NOMO-1 (cell line): ENCODE results near the gene PLEKHA1.
A peak's percentile ranks its signal among the peaks of the same experiment; 100 is the strongest.

ENCODE experiments used
- DNase-seq, 2 experiments: peaks; one replicate each; lab custom pipeline; 2025; ENCODE audit not compliant: unreplicated experiment in 2 of 2; lab: John Stamatoyannopoulos, UW

PLEKHA1 gene

DNA sequence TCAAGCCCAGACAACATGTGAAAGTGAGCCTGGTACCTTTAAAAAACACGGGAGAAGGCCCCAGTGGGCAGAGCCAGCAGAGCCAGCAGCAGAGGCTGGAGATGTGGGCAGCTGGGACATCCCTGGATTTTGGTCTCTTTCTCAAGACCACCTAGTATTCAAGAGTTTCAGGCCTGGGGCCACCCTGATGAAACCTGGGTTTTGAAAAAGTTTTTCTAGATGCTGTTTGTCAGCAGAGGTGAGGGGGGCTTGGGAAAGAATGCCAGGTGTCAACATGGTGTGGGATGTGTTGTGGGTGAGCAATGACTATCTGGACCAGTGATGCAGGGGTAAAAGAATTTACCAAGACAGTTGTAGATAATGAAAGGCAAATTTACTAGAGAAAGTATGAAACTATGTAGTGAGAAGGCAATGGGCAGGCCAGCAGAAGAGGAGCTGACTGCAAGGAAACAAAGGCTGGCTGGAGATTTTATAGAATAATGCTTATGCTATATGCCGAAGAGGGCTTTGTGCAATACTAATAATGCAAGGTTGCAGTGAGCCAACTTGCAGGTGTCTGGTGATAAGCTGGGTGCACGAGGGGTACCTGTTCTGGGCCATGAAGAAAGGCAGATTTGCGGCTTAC lies 28.1 kb upstream of the PLEKHA1 start:
- DNase-seq: no peak

DNA sequence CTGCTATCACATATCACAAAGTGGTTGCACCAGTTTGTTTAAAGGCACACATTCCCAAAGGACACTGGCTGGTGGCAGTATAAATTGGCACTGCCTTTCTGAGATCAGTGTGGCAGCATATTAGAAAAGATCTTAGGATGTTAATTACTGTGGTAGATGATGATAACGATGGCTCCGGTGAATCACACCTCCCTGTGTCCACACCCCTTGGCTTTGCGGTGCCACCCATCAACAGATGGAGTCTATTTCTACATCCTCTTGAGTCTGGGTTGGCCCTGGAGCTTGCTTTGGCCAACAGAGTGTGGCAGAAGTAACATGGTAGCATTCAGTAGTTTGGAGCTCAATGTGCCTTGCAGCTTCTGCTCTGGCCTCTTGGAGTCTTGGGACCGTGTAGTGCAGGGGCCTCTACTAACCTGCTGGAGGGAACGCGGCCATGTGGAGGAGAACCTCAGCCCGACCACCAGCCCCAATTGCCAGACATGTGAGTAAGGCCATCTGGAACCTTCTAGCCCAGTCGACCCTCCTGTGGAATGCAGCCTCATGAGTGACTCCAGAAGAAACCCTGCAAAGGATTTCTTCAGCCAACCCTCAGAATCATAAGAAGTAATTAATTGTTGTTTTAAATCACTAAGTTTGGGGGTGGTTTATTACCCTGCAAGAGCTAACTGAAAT lies 27.2 kb upstream of the PLEKHA1 start:
- DNase-seq: no peak

DNA sequence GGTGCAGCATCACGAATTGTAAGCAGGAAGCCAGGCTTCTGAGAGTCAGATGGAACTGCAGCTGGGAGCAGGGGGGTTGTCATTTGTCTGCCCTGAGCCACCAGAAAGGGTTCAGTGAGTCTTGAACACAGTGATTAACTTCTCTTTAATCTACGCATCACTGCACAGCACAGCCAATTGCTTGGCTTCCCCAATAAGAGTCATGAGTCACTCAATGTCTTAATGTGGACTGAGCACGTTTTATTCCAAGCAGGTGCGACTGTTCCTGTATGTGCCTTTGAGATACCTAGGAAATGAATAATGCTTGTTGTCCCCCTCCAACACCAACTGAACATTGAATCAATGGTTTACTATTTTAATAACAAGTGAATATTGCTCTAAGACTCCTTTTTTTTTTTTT lies 26.0 kb upstream of the PLEKHA1 start:
- no peak for DNase-seq

DNA sequence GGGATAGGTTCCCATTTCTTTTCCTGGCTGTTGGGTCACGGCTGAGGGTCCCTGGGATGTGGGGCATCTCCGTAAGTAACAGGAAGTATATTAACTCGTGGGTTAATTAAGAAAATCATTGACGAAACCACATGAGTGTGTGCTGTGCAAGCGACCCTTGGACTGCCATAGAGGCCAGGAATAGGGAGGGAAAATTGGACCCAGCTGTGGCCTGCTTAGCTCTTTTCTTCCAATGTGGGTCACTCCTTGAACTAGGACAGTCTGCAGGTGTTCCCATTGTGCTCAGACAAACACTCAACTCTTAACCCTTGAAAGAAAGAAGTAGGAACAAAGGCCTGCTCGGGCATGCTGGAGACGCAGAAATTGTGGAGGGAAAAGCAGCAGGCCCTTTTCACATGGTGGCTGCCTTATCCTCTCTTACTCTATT lies 25.6 kb upstream of the PLEKHA1 start:
- no peak for DNase-seq

DNA sequence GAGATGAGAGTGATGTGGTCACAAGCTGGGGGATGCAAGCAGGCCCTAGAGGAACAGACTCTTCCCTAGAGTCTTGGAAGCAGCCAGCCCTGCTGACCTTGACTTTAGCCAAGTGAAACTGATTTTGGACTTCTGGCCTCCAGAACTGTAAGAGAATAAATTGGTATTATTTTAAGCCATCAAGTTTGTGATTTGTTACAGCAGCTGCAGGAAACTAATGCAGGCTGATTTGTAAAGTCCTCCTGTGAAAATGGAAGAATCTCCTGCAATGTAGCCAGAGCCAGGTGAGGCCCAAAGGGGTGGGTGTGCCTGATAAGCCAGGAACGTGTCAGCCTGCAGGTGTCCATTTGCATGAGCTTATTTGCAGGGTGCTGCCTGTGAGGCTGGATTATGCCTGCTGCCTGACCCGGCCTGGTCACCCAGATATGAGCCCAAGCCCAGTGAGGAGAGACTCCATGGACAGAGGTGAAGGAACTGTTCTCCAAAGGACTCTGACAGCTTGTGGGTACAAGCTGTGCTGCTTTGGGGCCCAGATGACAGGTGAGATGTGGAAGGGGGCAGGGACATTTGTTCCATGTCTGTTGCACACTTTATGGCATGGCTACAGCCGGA lies 24.6 kb upstream of the PLEKHA1 start:
- no peak for DNase-seq

DNA sequence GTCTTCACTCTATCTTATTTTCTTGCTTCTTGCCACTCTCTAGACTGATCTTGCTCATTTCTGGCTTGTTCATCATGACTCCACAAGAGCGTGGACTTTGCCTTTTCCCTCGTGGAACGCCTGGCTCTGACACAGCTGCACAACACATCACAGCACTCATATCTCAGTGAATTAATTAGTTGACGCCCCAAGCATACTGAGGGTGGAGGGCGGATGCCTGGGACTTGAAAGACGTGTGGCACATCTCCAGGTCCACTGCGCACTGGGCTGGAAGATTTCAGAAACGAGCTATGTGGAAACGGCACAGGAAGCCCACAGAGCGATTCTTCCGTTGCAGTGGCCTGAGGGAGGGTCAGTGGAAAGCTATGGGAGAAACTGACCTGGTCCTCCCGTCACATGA lies 23.6 kb upstream of the PLEKHA1 start:
- no peak for DNase-seq

DNA sequence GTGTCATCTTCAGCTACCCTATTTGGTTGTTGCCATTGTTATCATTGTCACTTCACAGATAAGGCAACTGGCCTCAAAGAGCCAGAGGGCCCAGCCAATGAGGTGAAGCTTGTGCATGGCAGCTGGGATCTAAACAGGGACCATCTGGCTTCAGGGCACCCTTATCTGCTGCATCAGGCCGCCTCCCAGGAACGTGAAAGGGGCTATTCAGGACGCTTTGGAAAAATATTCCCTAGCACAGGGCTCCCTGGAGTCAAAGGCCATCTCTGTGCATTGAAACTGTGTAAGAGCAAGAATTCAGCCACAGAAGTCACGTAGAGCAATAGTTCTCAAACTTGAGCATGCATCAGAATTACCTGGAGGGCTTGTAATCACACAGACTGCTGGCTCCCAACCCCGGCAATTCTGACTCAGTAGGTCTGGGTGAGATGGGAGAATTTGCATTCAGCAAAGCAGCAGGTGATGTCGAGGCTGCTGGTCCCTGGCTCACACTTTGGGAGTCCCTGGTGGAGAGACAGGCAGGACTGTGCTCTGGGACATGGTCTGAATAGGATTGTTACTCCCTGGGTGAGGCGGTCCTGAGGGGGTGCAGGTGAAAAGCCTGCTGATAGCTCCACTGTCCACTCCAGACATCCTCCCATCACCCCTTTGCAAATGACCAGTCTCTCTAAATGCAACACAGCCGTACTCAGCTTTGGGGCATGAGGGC lies 21.5 kb upstream of the PLEKHA1 start:
- no peak for DNase-seq

DNA sequence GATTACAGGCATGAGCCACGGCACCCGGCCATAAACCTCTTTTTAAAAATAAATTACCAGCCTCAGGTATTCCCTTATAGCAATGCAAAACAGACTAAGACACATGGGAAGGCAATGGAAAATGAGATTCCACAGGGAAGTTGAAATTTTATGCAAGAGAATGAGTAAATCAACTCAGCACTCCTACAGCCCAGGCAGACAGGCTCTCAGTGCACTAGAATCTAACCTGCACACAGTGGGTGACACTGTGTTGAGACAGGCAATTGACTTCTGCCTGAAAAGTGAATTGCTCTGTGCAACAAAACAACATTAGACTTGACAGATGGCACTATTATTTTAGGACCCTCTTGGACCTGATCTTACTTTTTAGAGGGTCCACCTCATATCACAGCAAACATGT lies 20.1 kb upstream of the PLEKHA1 start:
- no peak for DNase-seq

DNA sequence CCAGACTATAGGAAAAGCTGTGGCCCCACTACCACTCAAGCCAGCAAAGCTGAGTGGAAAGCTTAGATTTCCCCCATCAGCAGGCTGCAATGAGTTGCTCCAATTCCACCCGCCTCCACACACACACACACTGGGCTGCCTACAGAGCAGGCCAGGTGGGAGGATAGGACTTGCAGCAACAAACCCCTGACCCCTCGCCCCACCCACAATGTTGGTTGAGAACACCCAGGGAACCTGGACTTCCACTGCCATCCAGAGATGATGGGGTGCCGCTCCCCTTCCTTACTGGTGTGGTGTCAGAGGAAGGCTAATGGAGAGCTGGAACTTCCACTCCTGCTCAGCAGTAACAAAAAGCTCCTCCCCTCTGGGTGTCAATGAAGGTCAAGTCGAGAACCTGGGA lies 16.8 kb upstream of the PLEKHA1 start:
- DNase-seq: no peak

DNA sequence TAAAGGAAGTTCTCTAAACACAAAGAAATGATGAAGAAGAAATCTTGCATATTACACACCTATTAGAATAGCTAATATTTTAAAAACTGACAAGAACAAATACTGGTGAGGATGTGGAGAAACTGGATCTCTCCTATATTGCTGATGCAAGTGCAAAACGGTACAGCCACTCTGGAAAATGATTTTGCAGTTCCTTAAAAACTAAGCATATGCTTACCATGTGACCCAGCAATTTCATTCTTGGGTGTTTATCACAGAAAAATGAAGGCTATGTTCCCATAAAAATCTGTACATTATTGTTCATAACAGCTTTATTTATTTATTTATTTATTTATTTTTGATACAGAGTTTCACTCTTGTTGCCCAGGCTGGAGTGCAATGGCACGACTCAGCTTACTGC lies 14.9 kb upstream of the PLEKHA1 start:
- no peak for DNase-seq

DNA sequence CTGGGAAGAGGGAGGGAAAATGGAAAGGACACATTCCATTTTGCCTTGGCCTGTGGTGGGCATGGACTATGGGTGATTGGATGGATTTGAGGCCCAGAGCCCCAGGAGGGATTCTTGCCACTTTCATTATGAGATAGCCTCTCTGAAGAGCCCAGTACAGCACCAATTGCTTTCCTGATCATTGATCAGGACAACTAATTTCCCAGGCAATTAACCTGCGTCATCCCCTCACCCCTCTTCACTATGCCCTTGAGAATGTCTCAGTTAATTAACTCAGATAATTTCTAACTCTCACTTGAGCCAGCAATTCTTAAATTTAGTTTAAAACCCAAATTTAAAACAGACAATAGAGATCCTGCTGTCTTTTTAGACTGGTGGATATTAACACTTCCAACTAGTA lies 13.5 kb upstream of the PLEKHA1 start:
- no peak for DNase-seq

DNA sequence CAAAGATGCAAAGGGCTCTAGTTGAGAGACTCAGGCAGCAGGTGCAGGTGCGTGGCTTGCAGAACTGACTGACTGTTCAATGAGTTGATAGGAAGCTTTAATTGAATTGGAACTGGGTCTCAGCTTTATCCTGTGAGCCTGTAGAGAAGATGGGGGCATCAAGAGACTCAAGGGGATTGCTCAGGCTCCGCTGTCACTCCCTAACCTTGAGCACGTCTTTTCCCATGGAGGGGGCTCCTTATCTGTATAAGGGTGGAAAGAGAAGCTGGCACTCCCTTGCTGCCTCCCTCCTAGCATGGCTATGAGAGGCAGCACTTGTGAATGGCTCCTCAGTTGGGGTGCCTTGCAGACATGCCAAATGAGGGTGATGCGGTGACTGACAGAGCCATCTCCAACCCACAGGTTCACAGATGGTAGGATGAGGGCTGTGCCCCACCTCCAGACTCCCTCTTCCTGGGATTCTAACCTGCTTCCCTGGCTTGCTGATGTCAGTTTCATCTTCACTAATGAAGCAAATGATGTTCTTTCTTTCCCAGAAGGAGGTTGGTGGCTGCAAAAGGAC lies 12.4 kb upstream of the PLEKHA1 start:
- no peak for DNase-seq

DNA sequence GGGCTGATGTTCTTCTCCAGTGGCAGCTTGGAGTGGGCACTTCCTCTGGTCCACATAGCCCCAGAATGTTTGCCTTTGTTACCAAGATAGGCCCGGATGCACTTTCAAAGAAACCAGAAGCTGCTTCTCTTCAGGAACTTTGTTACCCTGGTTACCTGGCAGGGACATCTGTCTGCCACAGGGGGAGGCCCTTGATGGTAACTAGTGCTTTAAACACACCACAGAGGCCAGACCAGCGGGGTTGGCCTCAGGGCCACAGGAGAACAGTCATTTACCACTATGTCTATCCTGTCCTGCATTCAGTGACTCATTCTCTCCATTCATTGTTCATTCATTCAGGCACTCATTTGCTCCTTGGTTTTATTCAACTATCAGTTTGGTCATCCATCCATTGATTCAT lies 11.9 kb upstream of the PLEKHA1 start:
- DNase-seq: no peak

DNA sequence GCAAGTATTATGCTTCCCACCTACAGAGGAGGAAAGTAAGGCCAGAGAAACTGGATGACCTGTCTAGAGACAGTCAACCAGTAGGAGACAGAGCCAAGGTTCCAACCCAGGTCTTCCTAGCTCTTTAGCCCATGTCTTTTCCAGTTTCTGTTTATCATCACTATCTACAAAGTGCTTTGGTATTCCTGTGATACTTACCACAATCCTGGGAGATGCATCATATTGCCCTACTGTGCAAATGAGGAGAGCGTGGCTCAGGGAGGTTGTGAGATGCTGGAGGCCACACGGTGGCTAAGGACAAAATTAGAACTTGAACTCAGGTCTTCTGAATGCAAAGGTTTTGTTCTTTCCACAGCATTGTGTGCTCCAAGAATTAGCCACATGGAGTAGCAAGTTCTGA lies 11.2 kb upstream of the PLEKHA1 start:
- no peak for DNase-seq

DNA sequence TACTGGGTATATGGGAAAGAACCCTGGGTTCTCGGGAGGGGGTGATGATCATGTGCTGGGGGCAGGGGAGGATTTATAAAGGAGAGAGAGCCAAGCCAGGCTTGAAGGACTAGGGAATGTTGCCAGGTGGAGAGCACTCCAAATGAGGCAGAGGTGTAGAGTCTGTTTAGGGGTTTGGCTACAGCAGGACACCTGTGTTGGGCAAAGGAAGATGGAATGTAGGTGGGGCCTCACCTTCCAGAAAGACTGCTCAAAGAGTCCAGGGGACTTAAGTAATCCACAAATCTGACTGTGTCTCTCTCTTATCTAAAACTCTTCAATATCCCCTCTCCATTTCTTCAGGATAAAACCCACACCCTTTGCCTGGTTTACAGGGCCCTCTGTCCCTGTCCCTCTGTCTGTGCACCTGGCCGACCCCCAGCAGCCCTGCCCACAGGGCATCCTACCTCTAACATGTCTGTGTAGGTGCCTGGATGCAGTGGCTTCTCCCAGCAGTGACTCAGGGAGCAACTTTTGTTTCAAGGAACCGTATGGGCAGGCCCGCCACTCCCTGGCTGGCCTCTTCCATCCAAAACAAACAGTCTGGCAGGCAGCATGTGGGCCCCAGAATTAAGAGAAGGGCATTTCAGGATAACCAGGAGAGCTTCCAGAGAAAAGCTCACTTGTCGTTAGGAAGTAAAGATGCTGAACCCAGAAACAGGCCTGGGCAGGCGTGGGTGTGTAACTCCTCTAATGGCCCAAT lies 10.6 kb upstream of the PLEKHA1 start:
- no peak for DNase-seq

DNA sequence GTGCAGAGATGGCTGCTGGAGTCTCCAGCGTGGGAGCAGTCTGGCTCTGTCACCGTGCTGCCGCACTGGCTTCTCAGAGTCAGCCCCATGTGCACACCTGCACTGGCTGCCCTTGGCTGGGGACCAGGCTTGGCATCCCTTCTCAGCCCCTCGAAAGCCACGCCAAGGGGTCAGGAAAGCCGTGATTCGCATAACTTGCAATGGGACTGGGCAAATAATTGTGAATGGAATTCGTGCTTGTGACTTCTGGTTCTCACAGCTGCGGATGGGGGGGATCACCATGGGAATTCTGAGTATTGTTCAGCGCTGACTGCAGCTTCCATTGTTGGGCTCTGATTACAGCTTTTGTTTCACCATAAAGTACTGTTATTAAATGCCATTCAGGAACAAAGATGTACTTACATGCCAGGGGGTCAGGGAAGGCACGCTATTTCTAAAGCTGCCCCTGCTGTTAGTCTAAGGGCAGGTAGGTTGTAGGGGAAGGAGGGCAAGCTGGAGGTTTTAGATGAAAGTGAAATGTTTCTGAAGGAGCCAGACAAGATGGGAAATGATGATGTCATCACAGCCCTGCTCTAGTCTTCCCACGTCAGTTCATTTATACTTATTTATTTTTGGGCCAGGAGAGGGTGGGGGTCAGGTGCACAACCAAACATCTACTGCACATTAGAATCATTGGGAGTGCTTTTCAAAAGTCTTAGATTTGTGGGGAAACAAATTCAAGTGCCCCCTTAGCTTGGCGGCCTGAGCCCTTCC lies 5.8 kb upstream of the PLEKHA1 start:
- no peak for DNase-seq

DNA sequence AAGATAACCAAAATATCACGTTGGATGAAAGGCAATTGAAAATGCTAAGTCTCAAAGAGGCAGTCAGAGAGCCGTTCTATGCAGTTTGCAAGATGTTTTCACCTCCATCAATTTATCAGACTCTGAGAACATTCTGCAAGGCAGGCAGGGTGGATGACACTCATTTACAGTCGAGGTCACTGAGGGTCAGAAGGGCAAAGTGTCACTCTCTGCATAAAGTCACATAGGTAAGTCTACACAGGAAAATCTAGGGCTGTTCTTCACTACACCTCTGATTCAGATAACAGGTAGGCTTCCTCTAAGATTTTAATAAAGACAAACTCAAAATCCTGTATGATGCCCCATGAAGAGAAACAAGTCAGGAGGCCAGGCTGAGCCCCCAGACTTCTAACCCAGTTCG lies 1.4 kb upstream of the PLEKHA1 start:
- DNase-seq: no peak

DNA sequence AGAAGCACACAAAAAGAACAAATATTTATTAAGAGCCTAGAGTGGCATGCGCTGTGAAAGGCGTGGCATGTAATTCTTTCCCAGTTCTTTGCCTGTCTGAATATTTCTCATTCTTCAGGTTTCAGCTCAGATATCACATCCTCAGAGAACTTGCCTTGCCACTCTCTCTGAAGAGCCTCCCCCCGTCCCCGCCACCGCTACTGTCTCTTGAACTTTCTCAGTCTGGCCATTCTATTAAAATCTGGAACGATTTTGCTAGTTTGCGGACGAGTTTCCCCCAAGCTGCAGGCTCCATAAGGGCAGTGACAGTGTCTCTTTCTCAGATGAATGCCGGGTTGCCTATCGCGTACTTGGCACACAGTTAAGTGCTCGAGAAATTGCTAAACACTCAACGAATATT lies 787 bp upstream of the PLEKHA1 start:
- DNase-seq: peak in 1 of 2 experiments; percentile 24

DNA sequence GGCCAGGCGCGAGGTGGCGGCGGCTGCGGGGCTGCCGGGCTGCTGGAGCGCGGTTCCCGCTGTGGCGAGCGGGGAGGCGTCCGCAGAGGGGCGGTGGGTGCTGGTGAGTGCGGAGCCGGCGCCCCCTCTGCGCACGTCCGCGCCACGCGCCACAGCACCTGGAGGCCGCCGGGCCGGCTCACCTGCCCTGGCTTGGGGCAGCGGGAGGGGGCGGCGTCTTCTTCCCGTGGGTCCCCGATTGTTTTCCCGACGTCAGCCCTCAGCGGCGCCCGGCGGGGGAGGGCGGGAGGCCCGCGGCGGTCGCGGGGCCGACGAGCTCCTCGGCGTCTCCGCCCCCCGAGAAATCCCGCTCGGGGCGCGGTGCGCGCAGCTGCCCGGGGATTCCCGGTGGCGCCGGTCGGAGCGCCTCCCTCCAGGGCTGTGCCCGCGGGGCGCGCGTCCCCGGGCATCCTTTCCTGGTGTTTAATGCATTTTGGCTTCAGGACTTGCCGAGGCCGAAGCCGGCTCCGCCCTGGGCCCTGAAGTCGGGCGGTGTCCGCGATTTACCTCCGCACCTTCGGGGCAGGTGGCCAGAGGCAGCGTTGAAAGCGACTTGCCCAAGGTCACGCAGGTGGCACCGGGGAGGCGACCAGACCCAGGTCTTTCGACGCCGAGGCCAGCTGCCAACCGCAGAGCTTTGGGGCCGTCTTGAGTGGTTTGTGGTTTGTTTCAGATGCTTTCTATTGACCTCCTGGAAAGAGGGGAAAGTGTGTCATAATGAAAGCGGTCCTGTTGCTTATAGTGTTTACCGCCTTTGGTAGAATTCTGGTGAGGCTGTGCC lies 561 bp downstream of the PLEKHA1 start:
- peak; percentile 1 to 12 for DNase-seq
